ENCODE measurements around the gene ALDH1L1. TPM values are rescaled to one million over a fixed set of nuclear protein-coding genes. Genes with fewer than 3 reads are reported as not detected.

ALDH1L1 gene
- total RNA-seq, 1 donor from 2014 or later: 0.49 TPM

- TF ChIP-seq CTCF (conservative IDR thresholded peaks at IDR 0.05): no peak
- no peaks in the 10 kb centered on the region for H3K36me3 Mint-ChIP-seq (ENCODE audit: low read depth)
- H3K4me3 Mint-ChIP-seq: no peak overlapping the region
- DNase-seq (ENCODE audit: low read depth, low spot score): no peak
- peaks cover 20% of the 10 kb centered on the region for H3K4me1 Mint-ChIP-seq
- no peaks in the 10 kb centered on the region for H3K27me3 Mint-ChIP-seq (ENCODE audit: low read depth)
- peak overlapping the region; percentile 23 for H3K27ac Mint-ChIP-seq (ENCODE audit: unreplicated experiment)
- H3K9me3 Mint-ChIP-seq: no peaks in the 10 kb centered on the region
Measured at GRCh38 chr3:126108676-126109050, 71.7 kb downstream of the ALDH1L1 start.

GRCh38 chr3:126107957-126108675 is 72.3 kb downstream of the ALDH1L1 start:
- Mint-ChIP-seq H3K27me3 (ENCODE audit: low read depth) (no peaks in the 10 kb centered on the region), H3K36me3 (ENCODE audit: low read depth) (no peaks in the 10 kb centered on the region), H3K27ac (ENCODE audit: unreplicated experiment) (peak overlapping the region; percentile 50), H3K4me1 (peaks cover 20% of the 10 kb centered on the region), H3K9me3 (no peaks in the 10 kb centered on the region), H3K4me3 (no peak overlapping the region)
- DNase-seq (ENCODE audit: low read depth, low spot score): no peak
- TF ChIP-seq CTCF (conservative IDR thresholded peaks at IDR 0.05): no peak

- DNase-seq (ENCODE audit: low read depth, low spot score): no peak
- no peaks in the 10 kb centered on the region for H3K36me3 Mint-ChIP-seq (ENCODE audit: low read depth)
- H3K4me1 Mint-ChIP-seq: peaks cover 14% of the 10 kb centered on the region
- H3K9me3 Mint-ChIP-seq: no peaks in the 10 kb centered on the region
- H3K4me3 Mint-ChIP-seq: no peak overlapping the region
- no peak overlapping the region for H3K27ac Mint-ChIP-seq (ENCODE audit: unreplicated experiment)
- no peaks in the 10 kb centered on the region for H3K27me3 Mint-ChIP-seq (ENCODE audit: low read depth)
- no peak for TF ChIP-seq CTCF (conservative IDR thresholded peaks at IDR 0.05)
Measured at GRCh38 chr3:126107203-126107939, 73.0 kb downstream of the ALDH1L1 start.

- no peaks in the 10 kb centered on the region for H3K27me3 Mint-ChIP-seq (ENCODE audit: low read depth)
- H3K9me3 Mint-ChIP-seq: no peaks in the 10 kb centered on the region
- peaks cover 14% of the 10 kb centered on the region for H3K4me1 Mint-ChIP-seq
- no peak overlapping the region for H3K4me3 Mint-ChIP-seq
- no peak for TF ChIP-seq CTCF (conservative IDR thresholded peaks at IDR 0.05)
- no peaks in the 10 kb centered on the region for H3K36me3 Mint-ChIP-seq (ENCODE audit: low read depth)
- no peak for DNase-seq (ENCODE audit: low read depth, low spot score)
- H3K27ac Mint-ChIP-seq (ENCODE audit: unreplicated experiment): no peak overlapping the region
Measured at GRCh38 chr3:126106336-126107202, 73.8 kb downstream of the ALDH1L1 start.

- H3K9me3 Mint-ChIP-seq: no peaks in the 10 kb centered on the region
- TF ChIP-seq CTCF (conservative IDR thresholded peaks at IDR 0.05): no peak
- no peaks in the 10 kb centered on the region for H3K36me3 Mint-ChIP-seq (ENCODE audit: low read depth)
- peaks cover 13% of the 10 kb centered on the region for H3K4me1 Mint-ChIP-seq
- H3K27me3 Mint-ChIP-seq (ENCODE audit: low read depth): no peaks in the 10 kb centered on the region
- H3K27ac Mint-ChIP-seq (ENCODE audit: unreplicated experiment): peak overlapping the region; percentile 27
- H3K4me3 Mint-ChIP-seq: no peak overlapping the region
- DNase-seq (ENCODE audit: low read depth, low spot score): no peak
Measured at GRCh38 chr3:126105691-126106187, 74.6 kb downstream of the ALDH1L1 start.
